Regular cardiac myocyte (primary cell): ENCODE results near the gene GGACT. TPM values are rescaled to one million over a fixed set of nuclear protein-coding genes. Genes with fewer than 3 reads are reported as not detected.

Experiments
- total RNA-seq: library from RNA; depleted of rRNA; stranded (reverse); fragments of >200 nt; gene quantifications from 2 replicates; pipeline ENCODE4 v1.2.3, GENCODE V29; 2014

The GGACT gene
- total RNA-seq = 2.3 and 4.2 TPM in 2 replicates

GRCh38 chr13:100588331-100589177 is at the start of gene GGACT:
GGACT (minus strand) TSS chr13:100588789; CDS start chr13:100532591, 56,198 bp downstream.

Other genes with a start within 250 kb of the GGACT start
- 26.8 and 43.7 TPM in 2 replicates for gene TMTC4, start 86.0 kb upstream of the GGACT start, total RNA-seq